CD4-positive, alpha-beta T cell (primary cell): ENCODE data around the gene KIF5A. TPM values are rescaled to one million over a fixed set of nuclear protein-coding genes. Genes with fewer than 3 reads are reported as not detected.

ENCODE experiments used
- ATAC-seq: fragments of 200-7000 bp; cut with Tn5 transposase; one replicate; pipeline ENCODE4 v1.10.0; 2022; ENCODE audit warnings: mild to moderate bottlenecking; ENCODE audit not compliant: poor library complexity
- CTCF ChIA-PET: fragments of 350-600 bp; sonication (Branson Sonifier 250); formaldehyde crosslinking; loops from one replicate; lab custom pipeline; 2021; ENCODE audit warnings: antibody characterized with exemption, inconsistent platforms; lab: Charles Lee
- POLR2A ChIA-PET: fragments of 350-600 bp; sonication (Branson Sonifier 250); formaldehyde crosslinking; loops from one replicate; lab custom pipeline; 2021; ENCODE audit warnings: antibody characterized with exemption, inconsistent platforms; lab: Charles Lee
- DNase-seq, 14 experiments: peaks; one replicate each; pipeline ENCODE4 v3.0.0-alpha.2; 2013 to 2020; ENCODE audit warnings: mixed read lengths in 2 of 14
- H3K27ac ChIP-seq, 2 donors: one replicate each; pipeline versions ENCODE4 v1.5.1 to v1.7.0; 2013; ENCODE audit warnings: low read length in 2 of 2, low read depth in 1 of 2, mild to moderate bottlenecking in 1 of 2
- H3K27me3 ChIP-seq, 2 experiments: 1 replicate in 1 of 2; 2 replicates in 1 of 2; pipeline versions ENCODE4 v1.6.1 to v1.7.0; 2013; ENCODE audit warnings: low read length in 2 of 2, control low read depth in 1 of 2, mild to moderate bottlenecking in 1 of 2, moderate library complexity in 1 of 2; ENCODE audit not compliant: insufficient read depth in 2 of 2, control insufficient read depth in 1 of 2
- H3K36me3 ChIP-seq: one replicate; pipeline ENCODE4 v1.6.1; 2013; ENCODE audit warnings: low read length, control low read depth; ENCODE audit not compliant: insufficient read depth
- H3K4me1 ChIP-seq: one replicate; pipeline ENCODE4 v1.6.1; 2013; ENCODE audit warnings: low read length, control low read depth; ENCODE audit not compliant: insufficient read depth
- H3K4me3 ChIP-seq: one replicate; pipeline ENCODE4 v1.5.1; 2013; ENCODE audit warnings: mild to moderate bottlenecking, low read length, moderate library complexity
- H3K9me3 ChIP-seq, 2 experiments: 1 replicate in 1 of 2; 2 replicates in 1 of 2; pipeline versions ENCODE4 v1.6.1 to v1.7.0; 2013; ENCODE audit warnings: low read length in 2 of 2, mild to moderate bottlenecking in 2 of 2, control low read depth in 1 of 2, moderate library complexity in 1 of 2; ENCODE audit not compliant: control insufficient read depth in 1 of 2, insufficient read depth in 1 of 2
- H3K27ac Mint-ChIP-seq: one replicate; pipeline ENCODE4 v1.8.0; 2020; ENCODE audit warnings: mixed read lengths
- H3K27me3 Mint-ChIP-seq: one replicate; pipeline ENCODE4 v1.8.0; 2021; ENCODE audit warnings: mixed read lengths
- H3K36me3 Mint-ChIP-seq: one replicate; pipeline ENCODE4 v1.8.0; 2021; ENCODE audit warnings: low read depth, mixed read lengths
- H3K4me1 Mint-ChIP-seq: one replicate; pipeline ENCODE4 v1.8.0; 2021; ENCODE audit warnings: low read depth, mixed read lengths
- H3K4me3 Mint-ChIP-seq: one replicate; pipeline ENCODE4 v1.8.0; 2020; ENCODE audit warnings: mild to moderate bottlenecking, mixed read lengths
- H3K9me3 Mint-ChIP-seq: one replicate; pipeline ENCODE4 v1.8.0; 2020; ENCODE audit warnings: mixed read lengths
- CTCF ChIP-seq: fragments of 200-600 bp; IDR thresholded peaks from one replicate; pipeline ENCODE4 v1.8.0; 2022; ENCODE audit warnings: antibody characterized with exemption, mild to moderate bottlenecking
- intact Hi-C, 2 experiments: fragments of 100-400 bp; cut with DNase I in 1 of 2; cut with micrococcal nuclease in 1 of 2; formaldehyde crosslinking; loops; one replicate each; pipeline versions ENCODE4 v1.15.1 to v1.9.0; 2023 to 2025; cut with DNase I, micrococcal nuclease
- total RNA-seq, 174 experiments: library from RNA in 2 of 174; stranded (reverse) in 2 of 174; gene quantifications; one replicate each; pipeline ENCODE4 v1.2.3 and lab custom pipeline; 2021 to 2026

Gene KIF5A
- total RNA-seq, 2 experiments from 2014 or later, result 0.39 to 0.47 TPM

GRCh38 chr12:57571926-57572762, 22.3 kb downstream of the KIF5A start:
- intact Hi-C loops, result no loop called here
- CTCF ChIA-PET, result no interaction called here
- H3K4me1 Mint-ChIP-seq, result no peaks in the 10 kb centered on the region
- H3K9me3 Mint-ChIP-seq, result no peaks in the 10 kb centered on the region
- Histone ChIP-seq H3K27ac (no peak overlapping the region), H3K27me3 (no peaks in the 10 kb centered on the region), H3K4me1 (no peaks in the 10 kb centered on the region), H3K4me3 (no peak overlapping the region), H3K9me3 (no peaks in the 10 kb centered on the region), H3K36me3 (no peaks in the 10 kb centered on the region)
- H3K4me3 Mint-ChIP-seq, result no peak overlapping the region
- H3K36me3 Mint-ChIP-seq, result peaks cover 4% of the 10 kb centered on the region
- ATAC-seq (no peak), DNase-seq (no peak)
- POLR2A ChIA-PET, result interaction anchor here (0.6 kb wide), 1 partner anchor 58 kb away, joined by 4 read pairs; no protein-coding TSS in a partner anchor
- no peak for TF ChIP-seq CTCF
- H3K27me3 Mint-ChIP-seq, result no peaks in the 10 kb centered on the region
- H3K27ac Mint-ChIP-seq, result no peak overlapping the region

GRCh38 chr12:57574795-57575194, 25.0 kb downstream of the KIF5A start:
- H3K9me3 ChIP-seq, result no peaks in the 10 kb centered on the region
- no peaks in the 10 kb centered on the region for H3K4me1 ChIP-seq
- Mint-ChIP-seq H3K9me3 (no peaks in the 10 kb centered on the region), H3K27ac (no peak overlapping the region), H3K27me3 (no peaks in the 10 kb centered on the region), H3K4me3 (no peak overlapping the region), H3K36me3 (no peaks in the 10 kb centered on the region), H3K4me1 (no peaks in the 10 kb centered on the region)
- intact Hi-C loops, result no loop called here
- H3K27me3 ChIP-seq, result no peaks in the 10 kb centered on the region
- H3K27ac ChIP-seq, result no peak overlapping the region
- CTCF ChIA-PET, result interaction anchor here (0.8 kb wide), 1 partner anchor 9 kb away, joined by 4 read pairs; no protein-coding TSS in a partner anchor
- DNase-seq (no peak), ATAC-seq (no peak)
- TF ChIP-seq CTCF, result no peak
- H3K4me3 ChIP-seq, result no peak overlapping the region
- POLR2A ChIA-PET, result no interaction called here
- no peaks in the 10 kb centered on the region for H3K36me3 ChIP-seq

- intact Hi-C loops, result no loop called here
- CTCF ChIA-PET, result no interaction called here
- POLR2A ChIA-PET, result no interaction called here
- H3K27me3 ChIP-seq, result no peaks in the 10 kb centered on the region
- Mint-ChIP-seq H3K4me1 (no peaks in the 10 kb centered on the region), H3K4me3 (no peak overlapping the region), H3K27ac (no peak overlapping the region), H3K36me3 (no peaks in the 10 kb centered on the region), H3K9me3 (no peaks in the 10 kb centered on the region), H3K27me3 (no peaks in the 10 kb centered on the region)
- DNase-seq (no peak), ATAC-seq (no peak)
- no peak overlapping the region for H3K4me3 ChIP-seq
- H3K4me1 ChIP-seq, result no peaks in the 10 kb centered on the region
- H3K27ac ChIP-seq, result no peak overlapping the region
- no peaks in the 10 kb centered on the region for H3K36me3 ChIP-seq
- no peak for TF ChIP-seq CTCF
- H3K9me3 ChIP-seq, result no peaks in the 10 kb centered on the region
Observed at GRCh38 chr12:57575771-57576612, 26.1 kb downstream of the KIF5A start.
